Measurements from ENCODE around the gene NCAPG2.

NCAPG2 gene

DNA sequence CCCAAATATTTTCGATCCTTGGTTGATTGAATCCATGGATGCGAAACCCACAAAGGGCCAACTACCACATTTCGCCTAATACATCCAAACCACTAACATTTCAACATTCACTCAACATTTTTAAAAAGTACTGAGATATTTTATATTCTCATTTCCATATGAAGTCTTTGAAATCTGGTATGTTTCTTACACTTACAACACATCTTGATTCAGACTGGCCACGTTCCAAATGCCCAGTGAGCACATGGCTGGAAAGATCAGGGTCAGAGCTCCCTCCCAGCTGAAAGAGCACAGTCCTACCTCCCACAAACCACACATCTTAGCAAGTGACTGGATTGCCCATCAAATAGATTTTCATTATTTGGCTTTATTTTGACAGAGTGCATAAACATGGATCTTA, 18.9 kb downstream of the NCAPG2 start:
- TF ChIP-seq FOXP2 (optimal IDR thresholded peaks at IDR 0.05; ENCODE audit: borderline replicate concordance, extremely low read depth, extremely low read length, insufficient read depth) (no peak), POLR2AphosphoS5 (IDR thresholded peaks at IDR 0.05; ENCODE audit: low read depth, low read length) (no peak), TAF1 (IDR thresholded peaks at IDR 0.05; ENCODE audit: borderline replicate concordance, insufficient read depth, low read length) (no peak), SIN3A (IDR thresholded peaks at IDR 0.05; ENCODE audit: borderline replicate concordance, insufficient read depth, low read length) (no peak)
- TF ChIP-seq, protein P1, sequence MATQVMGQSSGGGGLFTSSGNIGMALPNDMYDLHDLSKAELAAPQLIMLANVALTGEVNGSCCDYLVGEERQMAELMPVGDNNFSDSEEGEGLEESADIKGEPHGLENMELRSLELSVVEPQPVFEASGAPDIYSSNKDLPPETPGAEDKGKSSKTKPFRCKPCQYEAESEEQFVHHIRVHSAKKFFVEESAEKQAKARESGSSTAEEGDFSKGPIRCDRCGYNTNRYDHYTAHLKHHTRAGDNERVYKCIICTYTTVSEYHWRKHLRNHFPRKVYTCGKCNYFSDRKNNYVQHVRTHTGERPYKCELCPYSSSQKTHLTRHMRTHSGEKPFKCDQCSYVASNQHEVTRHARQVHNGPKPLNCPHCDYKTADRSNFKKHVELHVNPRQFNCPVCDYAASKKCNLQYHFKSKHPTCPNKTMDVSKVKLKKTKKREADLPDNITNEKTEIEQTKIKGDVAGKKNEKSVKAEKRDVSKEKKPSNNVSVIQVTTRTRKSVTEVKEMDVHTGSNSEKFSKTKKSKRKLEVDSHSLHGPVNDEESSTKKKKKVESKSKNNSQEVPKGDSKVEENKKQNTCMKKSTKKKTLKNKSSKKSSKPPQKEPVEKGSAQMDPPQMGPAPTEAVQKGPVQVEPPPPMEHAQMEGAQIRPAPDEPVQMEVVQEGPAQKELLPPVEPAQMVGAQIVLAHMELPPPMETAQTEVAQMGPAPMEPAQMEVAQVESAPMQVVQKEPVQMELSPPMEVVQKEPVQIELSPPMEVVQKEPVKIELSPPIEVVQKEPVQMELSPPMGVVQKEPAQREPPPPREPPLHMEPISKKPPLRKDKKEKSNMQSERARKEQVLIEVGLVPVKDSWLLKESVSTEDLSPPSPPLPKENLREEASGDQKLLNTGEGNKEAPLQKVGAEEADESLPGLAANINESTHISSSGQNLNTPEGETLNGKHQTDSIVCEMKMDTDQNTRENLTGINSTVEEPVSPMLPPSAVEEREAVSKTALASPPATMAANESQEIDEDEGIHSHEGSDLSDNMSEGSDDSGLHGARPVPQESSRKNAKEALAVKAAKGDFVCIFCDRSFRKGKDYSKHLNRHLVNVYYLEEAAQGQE (IDR thresholded peaks at IDR 0.05; ENCODE audit: insufficient read depth in 1 of 2, low read depth in 2 of 2, low read length in 2 of 2): no peak

DNA sequence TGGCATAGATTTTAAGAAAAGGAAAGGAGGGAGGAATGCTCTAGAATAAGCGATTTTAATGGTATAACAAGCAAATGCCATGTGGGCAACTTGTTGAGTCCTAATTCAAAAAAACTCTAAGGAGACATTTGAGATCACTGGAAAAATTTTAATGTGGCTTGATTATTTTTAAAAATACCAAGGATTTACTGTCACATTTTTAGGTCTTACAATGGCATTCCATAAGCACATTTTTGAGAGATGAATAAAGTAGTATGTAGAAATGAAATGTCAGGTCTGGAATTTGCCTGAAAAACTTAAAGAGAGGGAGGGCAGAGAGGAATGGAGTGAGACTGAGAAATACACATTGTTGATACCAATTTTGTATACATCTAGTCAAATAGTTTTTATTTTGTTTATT, 20.3 kb downstream of the NCAPG2 start:
- TF ChIP-seq POLR2AphosphoS5 (IDR thresholded peaks at IDR 0.05; ENCODE audit: low read depth, low read length): no peak
- no peak for TF ChIP-seq SIN3A (IDR thresholded peaks at IDR 0.05; ENCODE audit: borderline replicate concordance, insufficient read depth, low read length)
- TF ChIP-seq FOXP2 (optimal IDR thresholded peaks at IDR 0.05; ENCODE audit: borderline replicate concordance, extremely low read depth, extremely low read length, insufficient read depth): no peak

DNA sequence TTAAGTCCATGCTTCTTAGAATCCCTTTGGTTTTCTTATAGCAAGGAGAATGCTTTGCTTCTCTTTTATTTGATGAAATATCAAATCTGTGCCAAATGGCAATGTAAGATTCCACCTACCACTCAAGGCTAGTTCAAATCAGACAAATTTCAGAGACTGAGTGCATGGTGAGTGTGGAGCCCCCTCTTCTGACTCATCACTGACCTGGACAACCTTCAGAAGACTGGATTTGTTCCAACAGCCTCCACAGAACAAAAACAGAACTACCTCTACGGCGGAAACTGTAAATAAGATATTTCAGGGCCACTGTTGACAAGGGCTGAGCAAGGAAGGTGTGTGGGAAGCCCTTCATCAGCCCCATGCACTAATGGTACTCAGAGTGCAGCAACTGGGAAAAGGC, 21.1 kb downstream of the NCAPG2 start:
- TF ChIP-seq SIN3A (IDR thresholded peaks at IDR 0.05; ENCODE audit: borderline replicate concordance, insufficient read depth, low read length) (no peak), POLR2AphosphoS5 (IDR thresholded peaks at IDR 0.05; ENCODE audit: low read depth, low read length) (no peak), FOXP2 (optimal IDR thresholded peaks at IDR 0.05; ENCODE audit: borderline replicate concordance, extremely low read depth, extremely low read length, insufficient read depth) (no peak), TAF1 (IDR thresholded peaks at IDR 0.05; ENCODE audit: borderline replicate concordance, insufficient read depth, low read length) (no peak)
- TF ChIP-seq, protein P1 (IDR thresholded peaks at IDR 0.05; ENCODE audit: insufficient read depth in 1 of 2, low read depth in 2 of 2, low read length in 2 of 2): no peak

DNA sequence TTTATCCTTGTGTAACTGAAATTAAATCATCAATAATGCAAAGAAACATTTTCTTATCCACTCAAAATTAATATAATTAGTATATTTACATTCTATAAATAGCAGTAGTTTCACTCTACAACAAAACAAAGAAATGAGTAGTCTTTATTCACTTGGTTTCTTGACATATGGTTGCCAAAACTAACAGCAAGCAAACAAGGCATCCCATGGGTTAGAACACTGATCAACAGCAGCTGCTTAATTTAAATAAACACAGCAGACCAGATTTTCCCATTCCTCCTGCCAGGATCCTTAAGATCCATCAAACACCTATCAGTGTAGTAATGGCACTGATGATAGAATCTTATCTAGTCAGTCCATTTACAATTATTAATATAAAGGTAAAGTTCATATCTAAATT, 22.1 kb downstream of the NCAPG2 start:
- no peak for TF ChIP-seq FOXP2 (optimal IDR thresholded peaks at IDR 0.05; ENCODE audit: borderline replicate concordance, extremely low read depth, extremely low read length, insufficient read depth)
- no peak for TF ChIP-seq SIN3A (IDR thresholded peaks at IDR 0.05; ENCODE audit: borderline replicate concordance, insufficient read depth, low read length)
- no peak for TF ChIP-seq POLR2AphosphoS5 (IDR thresholded peaks at IDR 0.05; ENCODE audit: low read depth, low read length)

DNA sequence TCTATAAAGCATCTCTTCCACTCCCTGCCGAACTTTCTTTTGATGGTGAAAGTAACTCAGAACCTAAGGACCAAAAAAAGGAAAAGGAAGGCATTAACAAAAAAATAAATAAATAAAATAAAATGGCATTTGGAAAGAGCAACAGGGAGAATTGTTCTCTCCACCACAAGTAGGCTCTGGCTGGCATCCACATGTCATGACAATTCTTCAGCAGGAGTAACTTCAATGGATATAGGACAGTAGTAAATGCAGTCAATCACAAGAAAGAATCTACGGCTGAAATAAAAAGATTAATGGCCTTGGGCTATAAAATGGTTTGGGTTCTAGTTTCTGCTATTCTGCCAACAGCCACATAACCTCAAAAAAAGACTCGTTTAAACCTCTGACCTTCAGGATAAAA, 23.9 kb downstream of the NCAPG2 start:
- TF ChIP-seq FOXP2 (optimal IDR thresholded peaks at IDR 0.05; ENCODE audit: borderline replicate concordance, extremely low read depth, extremely low read length, insufficient read depth) (no peak), SIN3A (IDR thresholded peaks at IDR 0.05; ENCODE audit: borderline replicate concordance, insufficient read depth, low read length) (no peak), POLR2AphosphoS5 (IDR thresholded peaks at IDR 0.05; ENCODE audit: low read depth, low read length) (no peak), TAF1 (IDR thresholded peaks at IDR 0.05; ENCODE audit: borderline replicate concordance, insufficient read depth, low read length) (no peak)
- TF ChIP-seq, protein P1 (IDR thresholded peaks at IDR 0.05; ENCODE audit: insufficient read depth in 1 of 2, low read depth in 2 of 2, low read length in 2 of 2): no peak

DNA sequence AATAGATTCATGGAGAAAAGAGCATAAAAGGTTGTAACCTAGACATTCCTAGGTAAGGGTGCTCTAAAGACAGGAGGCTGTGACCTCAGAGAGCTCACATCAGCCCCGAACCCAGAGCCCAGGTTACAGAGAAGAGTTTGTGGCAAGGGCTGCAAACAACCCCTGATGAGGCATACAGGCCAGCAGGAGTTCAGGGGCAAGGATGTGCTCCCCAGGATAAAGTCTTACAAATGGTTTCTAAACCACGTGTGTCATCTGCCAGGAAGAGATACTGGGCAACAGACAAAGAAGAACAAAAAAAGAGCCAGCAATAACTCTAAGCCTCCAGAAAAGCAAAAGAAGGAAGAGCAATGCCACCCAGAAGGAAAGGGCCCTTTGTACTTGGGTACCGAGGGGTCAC, 27.7 kb downstream of the NCAPG2 start:
- TF ChIP-seq TAF1 (IDR thresholded peaks at IDR 0.05; ENCODE audit: borderline replicate concordance, insufficient read depth, low read length): no peak
- TF ChIP-seq SIN3A (IDR thresholded peaks at IDR 0.05; ENCODE audit: borderline replicate concordance, insufficient read depth, low read length): no peak
- TF ChIP-seq POLR2AphosphoS5 (IDR thresholded peaks at IDR 0.05; ENCODE audit: low read depth, low read length): no peak
- TF ChIP-seq, protein P1 (IDR thresholded peaks at IDR 0.05; ENCODE audit: insufficient read depth in 1 of 2, low read depth in 2 of 2, low read length in 2 of 2): no peak
- TF ChIP-seq FOXP2 (optimal IDR thresholded peaks at IDR 0.05; ENCODE audit: borderline replicate concordance, extremely low read depth, extremely low read length, insufficient read depth): no peak

All from PFSK-1 (cell line).